HG03108 (cell line): ENCODE results near the gene ERC1.
A peak's percentile ranks its signal among the peaks of the same experiment; 100 is the strongest.
"Not testable (repeated sequence)": the region's sequence is repeated elsewhere in the genome, so short reads cannot be mapped to it uniquely, and the experiment has no call there.

Experiments used
- ATAC-seq: cut with Tn5 transposase; IDR thresholded peaks from one replicate; pipeline ENCODE4 v1.9.1; 2021; ENCODE audit warnings: moderate library complexity; ENCODE audit not compliant: unreplicated experiment

Gene ERC1

GRCh38 chr12:1069846-1070245, 78.8 kb downstream of the ERC1 start:
- no peak for ATAC-seq

GRCh38 chr12:1071182-1071581, 80.2 kb downstream of the ERC1 start:
- no peak for ATAC-seq

GRCh38 chr12:1073652-1074051, 82.6 kb downstream of the ERC1 start:
- ATAC-seq: no peak

GRCh38 chr12:1077036-1077803, 86.2 kb downstream of the ERC1 start:
- no peak for ATAC-seq

- no peak for ATAC-seq
Observed at GRCh38 chr12:1078002-1078401, 87.0 kb downstream of the ERC1 start.

- ATAC-seq: no peak
Observed at GRCh38 chr12:1080520-1081223, 89.6 kb downstream of the ERC1 start.

- ATAC-seq: no peak
Observed at GRCh38 chr12:1083151-1083888, 92.3 kb downstream of the ERC1 start.

GRCh38 chr12:1083889-1084262, 92.9 kb downstream of the ERC1 start:
- no peak for ATAC-seq

- ATAC-seq: no peak
Observed at GRCh38 chr12:1091350-1091749, 100.3 kb downstream of the ERC1 start.

- ATAC-seq: no peak
Observed at GRCh38 chr12:1093166-1093751, 102.2 kb downstream of the ERC1 start.

GRCh38 chr12:1094714-1095113, 103.7 kb downstream of the ERC1 start:
- ATAC-seq: no peak

GRCh38 chr12:1099158-1099557, 108.1 kb downstream of the ERC1 start:
- peak; percentile 64 for ATAC-seq

- ATAC-seq: not testable (repeated sequence)
Observed at GRCh38 chr12:1099618-1100017, 108.6 kb downstream of the ERC1 start.

- no peak for ATAC-seq
Observed at GRCh38 chr12:1102115-1102514, 111.1 kb downstream of the ERC1 start.

GRCh38 chr12:1102791-1103450, 111.9 kb downstream of the ERC1 start:
- ATAC-seq: no peak

GRCh38 chr12:1103632-1104031, 112.6 kb downstream of the ERC1 start:
- ATAC-seq: no peak

- ATAC-seq: no peak
Observed at GRCh38 chr12:1104088-1104800, 113.2 kb downstream of the ERC1 start.

GRCh38 chr12:1107669-1108068, 116.6 kb downstream of the ERC1 start:
- ATAC-seq: no peak

- ATAC-seq: no peak
Observed at GRCh38 chr12:1108276-1108675, 117.3 kb downstream of the ERC1 start.

GRCh38 chr12:1115484-1116231, 124.6 kb downstream of the ERC1 start:
- ATAC-seq: no peak
